NCI-H2227 (cell line): ENCODE data around the gene ALG11.
"Not testable (repeated sequence)": the region's sequence is repeated elsewhere in the genome, so short reads cannot be mapped to it uniquely, and the experiment has no call there.

ENCODE experiments used
- DNase-seq: peaks from one replicate; lab custom pipeline; 2025; ENCODE audit not compliant: unreplicated experiment; lab: John Stamatoyannopoulos, UW

ALG11 gene

GRCh38 chr13:52026246-52026626, 14.0 kb downstream of the ALG11 start:
- DNase-seq: no peak

GRCh38 chr13:52027832-52028231, 15.6 kb downstream of the ALG11 start:
- DNase-seq: no peak

GRCh38 chr13:52029569-52029968, 17.4 kb downstream of the ALG11 start:
- no peak for DNase-seq

- DNase-seq: not testable (repeated sequence)
Observed at GRCh38 chr13:52030401-52030800, 18.2 kb downstream of the ALG11 start.

- no peak for DNase-seq
Observed at GRCh38 chr13:52033039-52033438, 20.8 kb downstream of the ALG11 start.

- DNase-seq: no peak
Observed at GRCh38 chr13:52034616-52035226, 22.5 kb downstream of the ALG11 start.

GRCh38 chr13:52036037-52036436, 23.8 kb downstream of the ALG11 start:
- no peak for DNase-seq

- DNase-seq: no peak
Observed at GRCh38 chr13:52043675-52044074, 31.5 kb downstream of the ALG11 start.

- no peak for DNase-seq
Observed at GRCh38 chr13:52047463-52047862, 35.3 kb downstream of the ALG11 start.

GRCh38 chr13:52048516-52048915, 36.3 kb downstream of the ALG11 start:
- DNase-seq: no peak

- no peak for DNase-seq
Observed at GRCh38 chr13:52051400-52051799, 39.2 kb downstream of the ALG11 start.

- DNase-seq: no peak
Observed at GRCh38 chr13:52053460-52053859, 41.3 kb downstream of the ALG11 start.

- DNase-seq: not testable (repeated sequence)
Observed at GRCh38 chr13:52061064-52061463, 48.9 kb downstream of the ALG11 start.

GRCh38 chr13:52061587-52061986, 49.4 kb downstream of the ALG11 start:
- no peak for DNase-seq

GRCh38 chr13:52067237-52067636, 55.0 kb downstream of the ALG11 start:
- no peak for DNase-seq

- no peak for DNase-seq
Observed at GRCh38 chr13:52070929-52071523, 58.8 kb downstream of the ALG11 start.
